K562 (cell line): ENCODE measurements around the gene RBAK. TPM values are rescaled to one million over a fixed set of nuclear protein-coding genes. Genes with fewer than 3 reads are reported as not detected.

Experiments
- ATAC-seq: fragments of 200-7000 bp; cut with Tn5 transposase; 3 replicates; pipeline ENCODE4 v1.9.1; 2020; ENCODE audit warnings: moderate library complexity
- BruUV-seq: library from RNA; stranded (reverse); fragments of 400-500 nt; replicated peaks from 2 replicates; lab custom pipeline; 2021; lab: Mats Ljungman, UMichigan
- CTCF ChIA-PET: fragments of 300-600 bp; formaldehyde crosslinking; extraction: SDS; loops from one replicate; lab custom pipeline; 2021; ENCODE audit warnings: low intra/inter-chr PET ratio; lab: Yijun Ruan, JAX
- POLR2A ChIA-PET: fragments of 300-600, 350-650 bp; sonication (Branson Sonifier 250); formaldehyde crosslinking; extraction: SDS; loops from one replicate; lab custom pipeline; 2021; ENCODE audit warnings: antibody characterized with exemption, inconsistent platforms; lab: Yijun Ruan, JAX
- DNase-seq, 4 experiments: peaks; one replicate each; pipeline versions ENCODE4 v3.0.0 to v3.0.0-alpha.2; 2011 to 2018; ENCODE audit warnings: low spot score in 3 of 4, mixed read lengths in 3 of 4; ENCODE audit errors: extremely low read depth in 1 of 4
- FAIRE-seq: peaks from 2 replicates; lab custom pipeline; 2011; peaks lifted over from hg19 to GRCh38; lab: Jason Lieb, UNC
- H2AFZ ChIP-seq: 2 replicates; pipeline ENCODE4 v1.6.0; 2011; ENCODE audit warnings: low read depth, low read length, control low read depth, inconsistent platforms
- H3K27ac ChIP-seq: fragments of 200-600 bp; 3 replicates; pipeline ENCODE4 v1.8.0; 2011; ENCODE audit warnings: low read depth, mild to moderate bottlenecking, control low read depth, inconsistent platforms, low read length, moderate library complexity, mixed read lengths; ENCODE audit errors: extremely low read depth
- H3K27me3 ChIP-seq, 2 experiments: fragments of 300-600 bp in 1 of 2; 2 replicates in 1 of 2; 3 replicates in 1 of 2; pipeline versions ENCODE4 v1.6.0 to v1.8.0; 2011; ENCODE audit warnings: inconsistent platforms in 2 of 2, low read length in 2 of 2, mild to moderate bottlenecking in 1 of 2, mixed read lengths in 1 of 2, moderate library complexity in 1 of 2; ENCODE audit not compliant: control insufficient read depth in 2 of 2, insufficient read depth in 2 of 2
- H3K36me3 ChIP-seq: fragments of 300-600 bp; 3 replicates; pipeline ENCODE4 v1.8.0; 2011; ENCODE audit warnings: mild to moderate bottlenecking, low read length, inconsistent platforms; ENCODE audit not compliant: control insufficient read depth, insufficient read depth
- H3K4me1 ChIP-seq, 2 experiments: fragments of 200-600 bp in 1 of 2; replicated peaks in 1 of 2; 2 replicates in 1 of 2; 3 replicates in 1 of 2; pipeline versions ENCODE4 v1.5.1 to v1.8.0; 2011; ENCODE audit warnings: inconsistent platforms in 2 of 2, low read length in 2 of 2, mild to moderate bottlenecking in 1 of 2, mixed read lengths in 1 of 2, moderate library complexity in 1 of 2; ENCODE audit not compliant: control insufficient read depth in 2 of 2, insufficient read depth in 2 of 2
- H3K4me2 ChIP-seq: 2 replicates; pipeline ENCODE4 v1.6.1; 2011; ENCODE audit warnings: low read length, control low read depth, inconsistent platforms, mixed read lengths; ENCODE audit not compliant: insufficient read depth
- H3K4me3 ChIP-seq: fragments of 200-600 bp; sonication (generic), shearing (Covaris generic); 2 replicates; pipeline ENCODE4 v1.5.1; 2016; ENCODE audit warnings: control low read depth, inconsistent platforms
- H3K79me2 ChIP-seq: fragments of 200-600 bp; 3 replicates; pipeline ENCODE4 v1.8.0; 2011; ENCODE audit warnings: low read length, inconsistent platforms; ENCODE audit not compliant: control insufficient read depth, insufficient read depth
- H3K9ac ChIP-seq, 2 experiments: 2 replicates each; pipeline versions ENCODE4 v1.6.0 to v1.6.1; 2011; ENCODE audit warnings: low read depth in 2 of 2, low read length in 2 of 2, control low read depth in 1 of 2, inconsistent platforms in 1 of 2, mild to moderate bottlenecking in 1 of 2, mixed read lengths in 1 of 2; ENCODE audit not compliant: insufficient read depth in 1 of 2
- H3K9me1 ChIP-seq: one replicate; pipeline ENCODE4 v1.6.0; 2011; ENCODE audit warnings: inconsistent platforms, mild to moderate bottlenecking, low read length, moderate library complexity; ENCODE audit not compliant: control insufficient read depth, insufficient read depth
- H3K9me3 ChIP-seq: replicated peaks from 2 replicates; pipeline ENCODE4 v1.5.1; 2011; ENCODE audit warnings: low read depth, low read length, inconsistent platforms; ENCODE audit not compliant: control insufficient read depth, insufficient read depth
- H4K20me1 ChIP-seq: replicated peaks from 2 replicates; pipeline ENCODE4 v1.6.1; 2011; ENCODE audit warnings: low read length, inconsistent platforms, mixed read lengths; ENCODE audit not compliant: control insufficient read depth, insufficient read depth
- IRF2 ChIP-seq: sonication (generic); formaldehyde crosslinking; IDR thresholded peaks from 2 replicates; pipeline ENCODE4 v1.8.1; 2022; ENCODE audit warnings: mild to moderate bottlenecking, missing genetic modification reagents
- MBD1 ChIP-seq: fragments of 250-450 bp; sonication (Bioruptor Pico); IDR thresholded peaks from 2 replicates; pipeline ENCODE4 v1.8.0; 2022; ENCODE audit warnings: inconsistent platforms
- NFE2 ChIP-seq: IDR thresholded peaks from 2 replicates; pipeline ENCODE4 v1.6.1; 2014; ENCODE audit warnings: antibody characterized with exemption, low read depth
- TFAP4 ChIP-seq: sonication (generic); formaldehyde crosslinking; IDR thresholded peaks from 2 replicates; pipeline ENCODE4 v1.8.0; 2022; ENCODE audit warnings: missing genetic modification reagents, mild to moderate bottlenecking, moderate library complexity, borderline replicate concordance
- WGBS: fragments of 100-300 bp; shearing (Covaris generic); methylation state at CpG from one replicate; pipeline ENCODE4 v1.1.6; 2016; ENCODE audit warnings: low coverage, mixed read lengths; ENCODE audit not compliant: insufficient coverage; ENCODE audit errors: missing lambda C conversion rate; 5-methylcytosine and 5-hydroxymethylcytosine counted together
- in situ Hi-C: fragments of 300-500 bp; cut with MboI; formaldehyde crosslinking; loops from 4 replicates; pipeline ENCODE4 v1.15.0; 2018; ENCODE audit warnings: inconsistent platforms, mixed read lengths
- intact Hi-C: fragments of 100-400 bp; cut with micrococcal nuclease; formaldehyde crosslinking; loops from 2 replicates; pipeline ENCODE4 v1.14.2; 2022
- polyA plus RNA-seq, 8 experiments: library from polyadenylated mRNA; depleted of rRNA in 4 of 8; stranded (reverse) in 5 of 8; unstranded in 3 of 8; fragments of >200 nt; fragmentation: Nextera tagmentation in 2 of 8; fragmentation: Illumina TruSeq in 1 of 8; extraction: Ambion mirVana in 2 of 8; extraction: Trizol in 1 of 8; gene quantifications; 2 replicates each; pipeline versions ENCODE4 v1.2.1 to v1.2.3, GENCODE V29; 2011 to 2014; ENCODE audit warnings: inconsistent platforms in 1 of 8, missing spikeins in 1 of 8
- total RNA-seq, 7 experiments: library from RNA; depleted of rRNA in 6 of 7; stranded (reverse); fragments of >200 nt in 6 of 7; fragmentation: Illumina TruSeq in 2 of 7; extraction: Trizol in 2 of 7; gene quantifications; 2 replicates each; pipeline versions ENCODE4 v1.2.1 to v1.2.3, GENCODE V29; 2011 to 2021; ENCODE audit warnings: low replicate concordance in 1 of 7

The RBAK gene
- total and polyA plus RNA-seq, 9 of the 15 experiments (the other 6 are each of a cell fraction or from before 2014, with no cell fraction given) = 2.7 to 13.2 (median 10.1) TPM

GRCh38 chr7:5088906-5089305 lies 43.2 kb downstream of the RBAK start:
- no TSS peak for BruUV-seq
- Histone ChIP-seq H3K9me3 (no peaks in the 10 kb centered on the region), H3K36me3 (no peaks in the 10 kb centered on the region), H2AFZ (no peak overlapping the region), H3K4me3 (no peak overlapping the region), H3K27ac (no peak overlapping the region), H3K79me2 (no peaks in the 10 kb centered on the region), H3K4me2 (no peak overlapping the region), H4K20me1 (no peaks in the 10 kb centered on the region), H3K9ac (no peak overlapping the region), H3K4me1 (peaks cover 1 to 4% of the 10 kb centered on the region in 2 experiments; a peak in 2 of 5 replicates), H3K27me3 (peaks cover 0 to 13% of the 10 kb centered on the region in 2 experiments; a peak in 1 of 5 replicates), H3K9me1 (no peaks in the 10 kb centered on the region)
- intact Hi-C loops = loop anchor here (1.0 kb wide), 1 partner anchor 85 kb away; no protein-coding TSS in a partner anchor
- in situ Hi-C loops = loop anchor here (10.0 kb wide), 1 partner anchor 294 kb away; no protein-coding TSS in a partner anchor
- ATAC-seq = no peak
- 19% methylated on average over 7 of the region's 8 CpGs for WGBS
- no peak for DNase-seq
- ChIA-PET POLR2A (interaction anchor here (0.7 kb wide), 1 partner anchor 161 kb away, joined by 3 read pairs; no protein-coding TSS in a partner anchor), CTCF (interaction anchor here (0.6 to 1.0 kb wide), 2 partner anchors 223 to 291 kb away, joined by 3 to 4 read pairs; no protein-coding TSS in a partner anchor)
- FAIRE-seq = no peak
- TF ChIP-seq TFAP4 (CRISPR knock-in tag) = no peak
- TF ChIP-seq IRF2 (CRISPR knock-in tag) = no peak
- TF ChIP-seq NFE2 = no peak
- no peak for TF ChIP-seq MBD1 (CRISPR knock-in tag)
